Measurements from ENCODE around the gene SERPINE2.
"Not testable (repeated sequence)": the region's sequence is repeated elsewhere in the genome, so short reads cannot be mapped to it uniquely, and the experiment has no call there.

Gene SERPINE2

DNA sequence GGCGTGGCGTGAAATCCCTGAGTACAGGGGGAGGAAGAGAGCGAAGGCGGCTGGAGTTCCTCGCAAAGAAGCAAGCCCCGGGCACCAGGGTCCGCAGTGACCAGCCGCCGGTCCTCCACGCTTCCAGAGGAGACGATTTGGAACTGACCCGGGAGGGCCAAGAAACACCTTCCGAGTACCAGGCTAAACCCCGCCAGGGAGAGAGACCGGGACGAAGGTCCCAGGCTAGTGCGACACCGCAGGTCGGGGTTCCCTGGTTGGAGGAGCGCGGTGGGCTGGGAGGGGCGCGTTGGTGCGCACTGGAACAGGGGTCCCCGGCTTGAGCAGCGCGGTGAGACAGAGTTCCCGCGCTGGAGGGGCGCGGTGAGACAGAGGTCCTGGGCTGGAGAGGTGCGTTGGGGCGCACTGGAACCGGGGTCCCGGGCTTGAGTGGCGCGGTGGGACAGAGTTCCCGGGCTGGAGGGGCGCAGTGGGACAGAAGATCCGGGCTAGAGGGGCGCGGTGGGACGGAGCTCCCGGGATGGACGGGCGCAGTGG, 94.9 kb downstream of the SERPINE2 start:
- H3K4me3 ChIP-seq (ENCODE audit: control insufficient read depth, low read depth, low read length), result peak overlapping the region; percentile 83
- DNase-seq (ENCODE audit: low read depth), result no peak
- TF ChIP-seq, protein P1, sequence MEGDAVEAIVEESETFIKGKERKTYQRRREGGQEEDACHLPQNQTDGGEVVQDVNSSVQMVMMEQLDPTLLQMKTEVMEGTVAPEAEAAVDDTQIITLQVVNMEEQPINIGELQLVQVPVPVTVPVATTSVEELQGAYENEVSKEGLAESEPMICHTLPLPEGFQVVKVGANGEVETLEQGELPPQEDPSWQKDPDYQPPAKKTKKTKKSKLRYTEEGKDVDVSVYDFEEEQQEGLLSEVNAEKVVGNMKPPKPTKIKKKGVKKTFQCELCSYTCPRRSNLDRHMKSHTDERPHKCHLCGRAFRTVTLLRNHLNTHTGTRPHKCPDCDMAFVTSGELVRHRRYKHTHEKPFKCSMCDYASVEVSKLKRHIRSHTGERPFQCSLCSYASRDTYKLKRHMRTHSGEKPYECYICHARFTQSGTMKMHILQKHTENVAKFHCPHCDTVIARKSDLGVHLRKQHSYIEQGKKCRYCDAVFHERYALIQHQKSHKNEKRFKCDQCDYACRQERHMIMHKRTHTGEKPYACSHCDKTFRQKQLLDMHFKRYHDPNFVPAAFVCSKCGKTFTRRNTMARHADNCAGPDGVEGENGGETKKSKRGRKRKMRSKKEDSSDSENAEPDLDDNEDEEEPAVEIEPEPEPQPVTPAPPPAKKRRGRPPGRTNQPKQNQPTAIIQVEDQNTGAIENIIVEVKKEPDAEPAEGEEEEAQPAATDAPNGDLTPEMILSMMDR (conservative IDR thresholded peaks at IDR 0.05; ENCODE audit: control insufficient read depth, insufficient read depth, low read depth, low read length), result no peak

- DNase-seq (ENCODE audit: low read depth), result peak; percentile 59
- TF ChIP-seq, protein P1 (conservative IDR thresholded peaks at IDR 0.05; ENCODE audit: control insufficient read depth, insufficient read depth, low read depth, low read length), result no peak
- H3K4me3 ChIP-seq (ENCODE audit: control insufficient read depth, low read depth, low read length), result peak overlapping the region; percentile 83
Observed at GRCh38 chr2:223943561-223944008, 95.5 kb downstream of the SERPINE2 start.

- TF ChIP-seq, protein P1 (conservative IDR thresholded peaks at IDR 0.05; ENCODE audit: control insufficient read depth, insufficient read depth, low read depth, low read length), result no peak
- H3K4me3 ChIP-seq (ENCODE audit: control insufficient read depth, low read depth, low read length), result peak overlapping the region; percentile 8
- DNase-seq (ENCODE audit: low read depth), result no peak
Observed at GRCh38 chr2:223943135-223943534, 96.0 kb downstream of the SERPINE2 start.

DNA sequence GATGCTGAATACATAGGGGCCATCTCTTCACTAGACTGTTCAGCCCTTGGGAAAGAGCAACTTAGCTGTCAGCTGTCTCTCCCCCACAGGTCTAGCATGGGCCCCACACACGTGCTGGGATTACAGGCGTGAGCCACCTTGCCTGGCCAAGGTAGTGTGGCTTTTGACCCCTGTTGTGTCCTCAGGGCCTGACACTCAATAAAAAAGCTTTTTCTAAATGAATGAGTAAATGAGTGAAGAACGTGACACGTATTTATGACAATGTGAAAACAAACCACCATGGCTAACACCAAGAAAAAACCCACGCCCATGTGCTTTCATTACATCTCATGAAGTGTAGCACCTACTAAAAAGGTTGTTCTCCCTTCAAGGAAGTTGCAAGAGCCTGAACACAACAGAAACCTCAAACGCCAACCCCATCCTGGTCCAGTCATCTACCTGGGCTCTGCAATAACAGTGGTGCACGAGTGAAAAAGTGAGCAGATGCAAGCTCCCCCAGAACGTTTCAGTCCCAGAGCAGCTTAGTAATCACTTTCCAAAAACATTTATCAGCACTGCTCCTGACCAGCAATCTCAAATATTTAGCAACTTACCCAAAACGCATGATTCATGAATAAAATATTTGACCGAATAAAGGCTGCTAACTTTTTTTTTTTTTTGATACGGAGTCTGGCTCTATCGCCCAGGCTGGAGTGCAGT, 97.4 kb downstream of the SERPINE2 start:
- no peak overlapping the region for H3K4me3 ChIP-seq (ENCODE audit: control insufficient read depth, low read depth, low read length)
- peak; percentile 88 for DNase-seq (ENCODE audit: low read depth)
- TF ChIP-seq, protein P1 (conservative IDR thresholded peaks at IDR 0.05; ENCODE audit: control insufficient read depth, insufficient read depth, low read depth, low read length), result no peak

DNA sequence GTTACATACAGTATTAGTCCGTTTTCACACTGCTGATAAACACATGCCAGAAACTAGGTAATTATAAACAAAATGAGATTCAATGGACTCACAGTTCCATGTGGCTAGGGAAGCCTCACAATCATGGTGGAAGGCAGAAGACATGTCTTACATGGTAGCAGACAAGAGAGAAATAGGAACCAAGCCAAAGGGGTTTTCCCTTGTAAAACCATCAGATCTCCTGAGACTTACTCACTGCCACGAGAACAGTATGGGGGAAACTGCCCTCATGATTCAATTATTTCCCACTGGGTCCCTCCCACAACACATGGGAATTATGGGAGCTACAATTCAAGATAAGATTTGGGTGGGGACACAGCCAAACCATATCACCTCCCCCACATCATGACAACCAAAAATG, 99.6 kb downstream of the SERPINE2 start:
- not testable (repeated sequence) for H3K4me3 ChIP-seq (ENCODE audit: control insufficient read depth, low read depth, low read length)
- DNase-seq (ENCODE audit: low read depth), result peak; percentile 66

- TF ChIP-seq, protein P1 (conservative IDR thresholded peaks at IDR 0.05; ENCODE audit: control insufficient read depth, insufficient read depth, low read depth, low read length), result no peak
- DNase-seq (ENCODE audit: low read depth), result no peak
- no peak overlapping the region for H3K4me3 ChIP-seq (ENCODE audit: control insufficient read depth, low read depth, low read length)
Observed at GRCh38 chr2:223937535-223937934, 101.6 kb downstream of the SERPINE2 start.

DNA sequence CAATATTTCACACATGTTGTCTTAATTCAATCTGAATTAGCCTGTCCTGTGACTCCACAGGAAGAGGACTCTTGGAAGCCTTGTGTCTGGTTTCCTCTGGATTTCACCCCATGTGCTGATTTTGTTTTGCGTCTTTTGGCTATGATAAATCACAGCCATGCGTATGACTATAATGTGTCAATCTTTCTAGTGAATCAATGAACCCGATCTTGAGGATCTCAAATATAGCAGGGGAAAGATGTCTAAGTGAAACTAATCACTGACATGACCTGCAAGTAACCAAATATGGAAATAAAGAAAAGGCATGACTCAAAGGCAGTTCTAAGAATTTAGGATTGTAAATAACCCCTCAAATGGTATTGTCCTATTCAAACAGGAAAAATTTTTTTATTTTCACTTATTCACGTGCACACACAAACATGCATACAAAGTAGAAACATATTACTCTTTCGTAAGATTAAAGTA, 102.2 kb downstream of the SERPINE2 start:
- DNase-seq (ENCODE audit: low read depth), result peak; percentile 14
- H3K4me3 ChIP-seq (ENCODE audit: control insufficient read depth, low read depth, low read length), result no peak overlapping the region
- TF ChIP-seq, protein P1 (conservative IDR thresholded peaks at IDR 0.05; ENCODE audit: control insufficient read depth, insufficient read depth, low read depth, low read length), result no peak

Measured in fibroblast of mammary gland (primary cell).